Activated CD4-positive, alpha-beta T cell treated with anti-CD3 and anti-CD28 coated beads, Interleukin-2, amount 50 U/mL, for 48 hours (primary cell): ENCODE results near the gene CCND1.

Experiments used
- DNase-seq, 2 experiments: peaks; one replicate each; pipeline ENCODE4 v3.0.0-alpha.2; 2020

Gene CCND1

GRCh38 chr11:69654001-69654659 lies 13.2 kb downstream of the CCND1 start:
- no peak for DNase-seq

GRCh38 chr11:69654660-69655478 lies 13.9 kb downstream of the CCND1 start:
- no peak for DNase-seq

- DNase-seq = no peak
Observed at GRCh38 chr11:69655479-69656428, 14.8 kb downstream of the CCND1 start.

- no peak for DNase-seq
Observed at GRCh38 chr11:69656536-69657455, 15.8 kb downstream of the CCND1 start.

- no peak for DNase-seq
Observed at GRCh38 chr11:69657456-69657910, 16.5 kb downstream of the CCND1 start.

GRCh38 chr11:69657911-69658625 lies 17.1 kb downstream of the CCND1 start:
- no peak for DNase-seq

- no peak for DNase-seq
Observed at GRCh38 chr11:69658626-69659450, 17.9 kb downstream of the CCND1 start.

GRCh38 chr11:69659591-69659990 lies 18.6 kb downstream of the CCND1 start:
- no peak for DNase-seq

GRCh38 chr11:69660001-69660500 lies 19.1 kb downstream of the CCND1 start:
- no peak for DNase-seq

- DNase-seq = no peak
Observed at GRCh38 chr11:69661413-69661715, 20.4 kb downstream of the CCND1 start.

- DNase-seq = no peak
Observed at GRCh38 chr11:69662021-69662698, 21.2 kb downstream of the CCND1 start.

- no peak for DNase-seq
Observed at GRCh38 chr11:69662806-69663205, 21.9 kb downstream of the CCND1 start.

GRCh38 chr11:69663326-69663725 lies 22.4 kb downstream of the CCND1 start:
- DNase-seq = no peak

GRCh38 chr11:69664103-69664775 lies 23.3 kb downstream of the CCND1 start:
- no peak for DNase-seq

- DNase-seq = no peak
Observed at GRCh38 chr11:69664901-69665300, 23.9 kb downstream of the CCND1 start.

GRCh38 chr11:69665669-69666068 lies 24.7 kb downstream of the CCND1 start:
- DNase-seq = no peak

- DNase-seq = no peak
Observed at GRCh38 chr11:69666261-69666660, 25.3 kb downstream of the CCND1 start.

- DNase-seq = no peak
Observed at GRCh38 chr11:69666752-69667536, 26.0 kb downstream of the CCND1 start.
